ENCODE measurements around the gene RPN2. TPM values are rescaled to one million over a fixed set of nuclear protein-coding genes. Genes with fewer than 3 reads are reported as not detected.

RPN2 gene
- polyA plus RNA-seq, 1 of the 3 experiments (the other 2 are of a cell fraction): 420 TPM

DNA sequence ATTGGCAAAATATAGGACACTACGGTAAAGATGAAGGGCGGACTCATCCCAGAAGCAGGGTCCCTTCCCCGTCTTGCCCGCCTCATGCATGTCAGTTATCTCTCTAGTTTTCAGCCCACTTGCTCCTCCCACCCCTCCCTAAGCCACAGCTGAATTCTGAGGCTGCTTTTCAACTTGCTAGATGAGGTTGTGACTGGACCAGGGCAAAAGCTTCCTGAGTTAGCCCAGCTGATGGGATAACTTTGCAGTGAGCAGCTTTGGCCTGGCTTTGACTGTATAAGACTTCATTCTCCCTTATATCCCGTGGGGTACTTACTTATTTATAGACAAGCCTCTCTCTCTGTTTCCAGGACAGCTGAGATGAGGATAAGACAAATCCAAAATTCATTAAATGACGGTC is 59.3 kb downstream of the RPN2 start:
- Histone ChIP-seq H3K9ac (no peak overlapping the region), H3K4me2 (no peak overlapping the region), H3K27ac (ENCODE audit: low read depth in 2 of 2, low read length in 1 of 2) (peak overlapping the region in 1 of 2 experiments; percentile 99; a peak in 2 of 4 replicates), H3K9me3 (no peaks in the 10 kb centered on the region), H3K4me1 (ENCODE audit: control insufficient read depth in 1 of 2, insufficient read depth in 2 of 2, low read depth in 1 of 2, low read length in 1 of 2) (peaks cover 0 to 70% of the 10 kb centered on the region in 2 experiments; a peak in 2 of 4 replicates), H3K4me3 (ENCODE audit: low read depth in 2 of 2, low read length in 1 of 2) (no peak overlapping the region), H2AFZ (ENCODE audit: low read depth) (no peak overlapping the region), H3K9me2 (no peaks in the 10 kb centered on the region), H3K36me3 (replicated peaks in 1 of 2; ENCODE audit: control insufficient read depth in 1 of 2, insufficient read depth in 2 of 2, low read length in 1 of 2) (peaks cover 76 to 84% of the 10 kb centered on the region in 2 experiments), H3K79me2 (ENCODE audit: insufficient read depth) (no peaks in the 10 kb centered on the region), H3K27me3 (ENCODE audit: insufficient read depth) (no peaks in the 10 kb centered on the region), H3F3A (replicated peaks; ENCODE audit: insufficient read depth) (no peaks in the 10 kb centered on the region), H4K20me1 (ENCODE audit: insufficient read depth) (no peaks in the 10 kb centered on the region)
- 98% methylated on average over 4 of the region's 6 CpGs for WGBS (ENCODE audit: low lambda C conversion rate)
- no peak for DNase-seq
- POLR2A ChIA-PET: interaction anchor here (0.6 kb wide), 1 partner anchor 306 kb away, joined by 4 read pairs; no protein-coding TSS in a partner anchor
- no peak for TF ChIP-seq SMC3 (IDR thresholded peaks at IDR 0.05; ENCODE audit: low read depth, low read length)
- no peak for TF ChIP-seq NFIC (IDR thresholded peaks at IDR 0.05; ENCODE audit: borderline replicate concordance)
- TF ChIP-seq FOSL2 (IDR thresholded peaks at IDR 0.05; ENCODE audit: borderline replicate concordance, low read depth): no peak
- no peak for TF ChIP-seq SIN3A (IDR thresholded peaks at IDR 0.05; ENCODE audit: borderline replicate concordance, low read depth, low read length)
- no peak for TF ChIP-seq RAD21 (IDR thresholded peaks at IDR 0.05; ENCODE audit: low read length)
- TF ChIP-seq USF2 (IDR thresholded peaks at IDR 0.05; ENCODE audit: borderline replicate concordance, low read depth, low read length): no peak
- no peak for TF ChIP-seq JUND (IDR thresholded peaks at IDR 0.05)
- no peak for TF ChIP-seq FOXJ3 (CRISPR knock-in tag; IDR thresholded peaks at IDR 0.05)
- TF ChIP-seq, protein P1, sequence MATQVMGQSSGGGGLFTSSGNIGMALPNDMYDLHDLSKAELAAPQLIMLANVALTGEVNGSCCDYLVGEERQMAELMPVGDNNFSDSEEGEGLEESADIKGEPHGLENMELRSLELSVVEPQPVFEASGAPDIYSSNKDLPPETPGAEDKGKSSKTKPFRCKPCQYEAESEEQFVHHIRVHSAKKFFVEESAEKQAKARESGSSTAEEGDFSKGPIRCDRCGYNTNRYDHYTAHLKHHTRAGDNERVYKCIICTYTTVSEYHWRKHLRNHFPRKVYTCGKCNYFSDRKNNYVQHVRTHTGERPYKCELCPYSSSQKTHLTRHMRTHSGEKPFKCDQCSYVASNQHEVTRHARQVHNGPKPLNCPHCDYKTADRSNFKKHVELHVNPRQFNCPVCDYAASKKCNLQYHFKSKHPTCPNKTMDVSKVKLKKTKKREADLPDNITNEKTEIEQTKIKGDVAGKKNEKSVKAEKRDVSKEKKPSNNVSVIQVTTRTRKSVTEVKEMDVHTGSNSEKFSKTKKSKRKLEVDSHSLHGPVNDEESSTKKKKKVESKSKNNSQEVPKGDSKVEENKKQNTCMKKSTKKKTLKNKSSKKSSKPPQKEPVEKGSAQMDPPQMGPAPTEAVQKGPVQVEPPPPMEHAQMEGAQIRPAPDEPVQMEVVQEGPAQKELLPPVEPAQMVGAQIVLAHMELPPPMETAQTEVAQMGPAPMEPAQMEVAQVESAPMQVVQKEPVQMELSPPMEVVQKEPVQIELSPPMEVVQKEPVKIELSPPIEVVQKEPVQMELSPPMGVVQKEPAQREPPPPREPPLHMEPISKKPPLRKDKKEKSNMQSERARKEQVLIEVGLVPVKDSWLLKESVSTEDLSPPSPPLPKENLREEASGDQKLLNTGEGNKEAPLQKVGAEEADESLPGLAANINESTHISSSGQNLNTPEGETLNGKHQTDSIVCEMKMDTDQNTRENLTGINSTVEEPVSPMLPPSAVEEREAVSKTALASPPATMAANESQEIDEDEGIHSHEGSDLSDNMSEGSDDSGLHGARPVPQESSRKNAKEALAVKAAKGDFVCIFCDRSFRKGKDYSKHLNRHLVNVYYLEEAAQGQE (IDR thresholded peaks at IDR 0.05; ENCODE audit: low read depth, low read length): no peak
- TF ChIP-seq, protein P2, sequence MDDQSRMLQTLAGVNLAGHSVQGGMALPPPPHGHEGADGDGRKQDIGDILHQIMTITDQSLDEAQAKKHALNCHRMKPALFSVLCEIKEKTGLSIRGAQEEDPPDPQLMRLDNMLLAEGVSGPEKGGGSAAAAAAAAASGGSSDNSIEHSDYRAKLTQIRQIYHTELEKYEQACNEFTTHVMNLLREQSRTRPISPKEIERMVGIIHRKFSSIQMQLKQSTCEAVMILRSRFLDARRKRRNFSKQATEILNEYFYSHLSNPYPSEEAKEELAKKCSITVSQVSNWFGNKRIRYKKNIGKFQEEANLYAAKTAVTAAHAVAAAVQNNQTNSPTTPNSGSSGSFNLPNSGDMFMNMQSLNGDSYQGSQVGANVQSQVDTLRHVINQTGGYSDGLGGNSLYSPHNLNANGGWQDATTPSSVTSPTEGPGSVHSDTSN (IDR thresholded peaks at IDR 0.05): no peak
- no peak for TF ChIP-seq ZBTB33 (IDR thresholded peaks at IDR 0.05; ENCODE audit: borderline replicate concordance, low read depth)
- TF ChIP-seq RCOR1 (IDR thresholded peaks at IDR 0.05; ENCODE audit: low read length): no peak
- no peak for TF ChIP-seq TEAD4 (IDR thresholded peaks at IDR 0.05; ENCODE audit: borderline replicate concordance, insufficient read depth)
- TF ChIP-seq, protein P3, sequence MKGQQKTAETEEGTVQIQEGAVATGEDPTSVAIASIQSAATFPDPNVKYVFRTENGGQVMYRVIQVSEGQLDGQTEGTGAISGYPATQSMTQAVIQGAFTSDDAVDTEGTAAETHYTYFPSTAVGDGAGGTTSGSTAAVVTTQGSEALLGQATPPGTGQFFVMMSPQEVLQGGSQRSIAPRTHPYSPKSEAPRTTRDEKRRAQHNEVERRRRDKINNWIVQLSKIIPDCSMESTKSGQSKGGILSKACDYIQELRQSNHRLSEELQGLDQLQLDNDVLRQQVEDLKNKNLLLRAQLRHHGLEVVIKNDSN (IDR thresholded peaks at IDR 0.05; ENCODE audit: borderline replicate concordance, low read depth): no peak
- no peak for TF ChIP-seq CHD2 (IDR thresholded peaks at IDR 0.05; ENCODE audit: low read length, partially characterized antibody)
- TF ChIP-seq GATA2 (CRISPR knock-in tag; IDR thresholded peaks at IDR 0.05): no peak
- no peak for TF ChIP-seq EZH2phosphoT487 (IDR thresholded peaks at IDR 0.05; ENCODE audit: borderline replicate concordance, low read depth)
- TF ChIP-seq RXRA (IDR thresholded peaks at IDR 0.05; ENCODE audit: borderline replicate concordance, low read depth): no peak
- TF ChIP-seq, protein P4, sequence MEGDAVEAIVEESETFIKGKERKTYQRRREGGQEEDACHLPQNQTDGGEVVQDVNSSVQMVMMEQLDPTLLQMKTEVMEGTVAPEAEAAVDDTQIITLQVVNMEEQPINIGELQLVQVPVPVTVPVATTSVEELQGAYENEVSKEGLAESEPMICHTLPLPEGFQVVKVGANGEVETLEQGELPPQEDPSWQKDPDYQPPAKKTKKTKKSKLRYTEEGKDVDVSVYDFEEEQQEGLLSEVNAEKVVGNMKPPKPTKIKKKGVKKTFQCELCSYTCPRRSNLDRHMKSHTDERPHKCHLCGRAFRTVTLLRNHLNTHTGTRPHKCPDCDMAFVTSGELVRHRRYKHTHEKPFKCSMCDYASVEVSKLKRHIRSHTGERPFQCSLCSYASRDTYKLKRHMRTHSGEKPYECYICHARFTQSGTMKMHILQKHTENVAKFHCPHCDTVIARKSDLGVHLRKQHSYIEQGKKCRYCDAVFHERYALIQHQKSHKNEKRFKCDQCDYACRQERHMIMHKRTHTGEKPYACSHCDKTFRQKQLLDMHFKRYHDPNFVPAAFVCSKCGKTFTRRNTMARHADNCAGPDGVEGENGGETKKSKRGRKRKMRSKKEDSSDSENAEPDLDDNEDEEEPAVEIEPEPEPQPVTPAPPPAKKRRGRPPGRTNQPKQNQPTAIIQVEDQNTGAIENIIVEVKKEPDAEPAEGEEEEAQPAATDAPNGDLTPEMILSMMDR (IDR thresholded peaks at IDR 0.05): no peak
- CTCF ChIA-PET: interaction anchor here (0.6 to 5.4 kb wide), 2 partner anchors 43 to 159 kb away, joined by 3 to 19 read pairs; no protein-coding TSS in a partner anchor
